NCI-H82 (cell line): ENCODE results near the gene LYG2.
"Not testable (repeated sequence)": the region's sequence is repeated elsewhere in the genome, so short reads cannot be mapped to it uniquely, and the experiment has no call there.

Experiments
- DNase-seq: peaks from one replicate; lab custom pipeline; 2025; lab: John Stamatoyannopoulos, UW

The LYG2 gene

DNA sequence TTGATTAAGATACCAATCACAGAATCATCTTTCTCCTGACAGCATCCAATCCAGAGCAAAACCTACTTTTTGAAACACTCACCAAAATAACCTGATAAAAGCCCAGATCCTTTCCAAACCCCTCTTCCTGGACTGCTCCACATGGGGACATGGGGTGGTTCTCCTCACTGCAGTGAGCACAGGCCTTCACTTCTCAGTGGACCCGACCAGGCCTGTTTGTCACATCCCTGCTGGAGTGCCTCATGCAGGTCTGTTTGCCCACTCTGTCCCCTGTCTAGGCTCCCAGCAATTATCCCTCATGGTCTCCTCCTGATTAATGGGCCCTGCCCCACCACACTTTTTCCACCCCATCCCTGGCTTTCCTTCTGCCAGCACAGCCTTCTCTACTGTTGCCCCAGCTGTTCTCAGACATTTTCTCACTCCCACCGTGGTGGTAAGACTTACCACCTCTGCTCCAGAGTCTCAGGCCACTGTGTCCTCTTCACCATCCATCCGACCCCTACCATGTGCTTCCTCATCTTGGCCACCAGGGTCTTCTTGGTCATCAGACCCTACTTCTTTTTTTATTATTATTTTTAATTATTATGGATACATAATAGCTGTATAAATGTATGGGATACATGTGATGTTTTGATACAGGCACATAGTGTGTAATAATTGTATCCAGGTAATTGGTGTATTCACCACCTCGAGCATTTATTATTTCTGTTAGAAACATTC lies 53.3 kb downstream of the LYG2 start:
- no peak for DNase-seq

GRCh38 chr2:99200076-99200800 lies 55.2 kb downstream of the LYG2 start:
- DNase-seq = no peak

- no peak for DNase-seq
These were observed 57.2 kb downstream of the LYG2 start for GRCh38 chr2:99198103-99198841.

GRCh38 chr2:99192364-99192763 lies 63.1 kb downstream of the LYG2 start:
- not testable (repeated sequence) for DNase-seq
